Measurements from ENCODE around the gene CCSER1.

DNA sequence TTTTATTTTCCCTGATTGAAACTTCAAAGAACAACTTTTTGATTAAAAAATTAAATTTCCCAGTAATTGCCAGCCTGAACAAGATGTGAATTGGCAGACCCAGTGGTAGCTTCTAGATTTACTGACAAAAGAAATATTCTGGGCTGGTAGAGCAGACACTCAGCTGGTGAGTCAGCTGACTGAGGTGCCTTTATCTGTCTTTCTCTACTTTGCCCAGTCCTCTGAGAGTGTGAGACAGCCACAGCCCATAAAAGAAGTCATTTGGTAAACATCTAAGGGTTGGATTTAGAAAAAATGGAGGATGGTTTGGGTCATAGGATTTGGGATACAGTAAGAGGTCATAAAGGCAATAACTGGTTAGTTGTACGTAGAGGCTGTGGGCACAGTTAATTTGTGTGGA, 54.5 kb downstream of the CCSER1 start:
- TF ChIP-seq, protein P1, sequence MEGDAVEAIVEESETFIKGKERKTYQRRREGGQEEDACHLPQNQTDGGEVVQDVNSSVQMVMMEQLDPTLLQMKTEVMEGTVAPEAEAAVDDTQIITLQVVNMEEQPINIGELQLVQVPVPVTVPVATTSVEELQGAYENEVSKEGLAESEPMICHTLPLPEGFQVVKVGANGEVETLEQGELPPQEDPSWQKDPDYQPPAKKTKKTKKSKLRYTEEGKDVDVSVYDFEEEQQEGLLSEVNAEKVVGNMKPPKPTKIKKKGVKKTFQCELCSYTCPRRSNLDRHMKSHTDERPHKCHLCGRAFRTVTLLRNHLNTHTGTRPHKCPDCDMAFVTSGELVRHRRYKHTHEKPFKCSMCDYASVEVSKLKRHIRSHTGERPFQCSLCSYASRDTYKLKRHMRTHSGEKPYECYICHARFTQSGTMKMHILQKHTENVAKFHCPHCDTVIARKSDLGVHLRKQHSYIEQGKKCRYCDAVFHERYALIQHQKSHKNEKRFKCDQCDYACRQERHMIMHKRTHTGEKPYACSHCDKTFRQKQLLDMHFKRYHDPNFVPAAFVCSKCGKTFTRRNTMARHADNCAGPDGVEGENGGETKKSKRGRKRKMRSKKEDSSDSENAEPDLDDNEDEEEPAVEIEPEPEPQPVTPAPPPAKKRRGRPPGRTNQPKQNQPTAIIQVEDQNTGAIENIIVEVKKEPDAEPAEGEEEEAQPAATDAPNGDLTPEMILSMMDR (IDR thresholded peaks at IDR 0.05; ENCODE audit: low read depth, low read length, missing input control) = no peak
- TF ChIP-seq NR2F2 (IDR thresholded peaks at IDR 0.05) (no peak), TAF1 (conservative IDR thresholded peaks at IDR 0.05) (no peak)

All from liver (tissue), 3 donors.